ENCODE measurements around the gene L3MBTL2. TPM values are rescaled to one million over a fixed set of nuclear protein-coding genes. Genes with fewer than 3 reads are reported as not detected.

The L3MBTL2 gene
- total RNA-seq, 2 experiments from 2014 or later: 23.3 to 33.4 TPM

DNA sequence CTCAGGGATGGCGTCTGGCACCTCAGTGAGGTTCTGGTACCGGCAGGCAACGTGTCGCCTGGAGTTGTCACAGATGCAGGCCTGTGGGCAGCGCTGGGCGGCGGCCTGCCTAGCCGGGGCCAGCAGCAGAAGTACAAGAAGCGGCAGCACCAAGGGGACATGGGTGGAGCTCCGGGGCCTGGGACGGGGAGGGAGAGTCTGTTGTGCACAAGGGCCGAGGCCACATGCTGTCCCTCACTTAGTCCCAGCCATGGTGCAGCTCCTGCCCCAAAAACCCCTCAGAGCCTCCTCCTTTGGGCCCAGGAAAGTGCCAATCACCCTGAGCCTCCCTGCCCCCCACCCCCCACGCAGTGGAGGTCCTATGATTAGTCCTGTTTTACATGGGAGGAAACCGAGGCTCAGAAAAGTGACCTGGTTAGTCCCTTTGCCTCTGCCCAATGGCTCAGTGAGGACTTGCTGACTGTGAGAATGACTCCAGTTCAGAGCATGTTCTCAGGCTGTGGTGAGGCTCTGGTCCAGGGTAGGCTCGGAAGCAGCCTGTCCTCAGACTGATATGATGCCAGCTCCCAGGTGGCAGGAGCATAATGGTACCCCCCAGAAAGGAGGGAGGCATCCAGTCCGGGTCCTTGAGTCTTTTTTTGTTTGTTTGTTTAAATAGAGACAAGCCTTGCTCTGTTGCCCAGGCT is 34.5 kb downstream of the L3MBTL2 start:
- no peak for DNase-seq (ENCODE audit: low spot score)
- Histone ChIP-seq H3K4me3 (ENCODE audit: low read depth, low read length, poor library complexity, severe bottlenecking) (no peak overlapping the region), H3K9me2 (ENCODE audit: insufficient read depth, low read length) (no peaks in the 10 kb centered on the region), H2AFZ (ENCODE audit: low read length) (no peak overlapping the region), H3K4me2 (ENCODE audit: low read length) (no peak overlapping the region), H3K79me2 (ENCODE audit: insufficient read depth, low read depth, low read length) (no peaks in the 10 kb centered on the region), H3K27ac (ENCODE audit: low read depth, low read length, poor library complexity, severe bottlenecking) (no peak overlapping the region), H3K4me1 (ENCODE audit: insufficient read depth, low read length, poor library complexity, severe bottlenecking) (peaks cover 9% of the 10 kb centered on the region), H4K20me1 (ENCODE audit: insufficient read depth, low read length) (no peaks in the 10 kb centered on the region), H3K36me3 (ENCODE audit: insufficient read depth, low read length) (no peaks in the 10 kb centered on the region), H3K9me3 (ENCODE audit: low read length) (no peaks in the 10 kb centered on the region)
- no peak for TF ChIP-seq EZH2phosphoT487 (IDR thresholded peaks at IDR 0.05; ENCODE audit: borderline replicate concordance, low read depth, low read length)
- TF ChIP-seq, protein P1, sequence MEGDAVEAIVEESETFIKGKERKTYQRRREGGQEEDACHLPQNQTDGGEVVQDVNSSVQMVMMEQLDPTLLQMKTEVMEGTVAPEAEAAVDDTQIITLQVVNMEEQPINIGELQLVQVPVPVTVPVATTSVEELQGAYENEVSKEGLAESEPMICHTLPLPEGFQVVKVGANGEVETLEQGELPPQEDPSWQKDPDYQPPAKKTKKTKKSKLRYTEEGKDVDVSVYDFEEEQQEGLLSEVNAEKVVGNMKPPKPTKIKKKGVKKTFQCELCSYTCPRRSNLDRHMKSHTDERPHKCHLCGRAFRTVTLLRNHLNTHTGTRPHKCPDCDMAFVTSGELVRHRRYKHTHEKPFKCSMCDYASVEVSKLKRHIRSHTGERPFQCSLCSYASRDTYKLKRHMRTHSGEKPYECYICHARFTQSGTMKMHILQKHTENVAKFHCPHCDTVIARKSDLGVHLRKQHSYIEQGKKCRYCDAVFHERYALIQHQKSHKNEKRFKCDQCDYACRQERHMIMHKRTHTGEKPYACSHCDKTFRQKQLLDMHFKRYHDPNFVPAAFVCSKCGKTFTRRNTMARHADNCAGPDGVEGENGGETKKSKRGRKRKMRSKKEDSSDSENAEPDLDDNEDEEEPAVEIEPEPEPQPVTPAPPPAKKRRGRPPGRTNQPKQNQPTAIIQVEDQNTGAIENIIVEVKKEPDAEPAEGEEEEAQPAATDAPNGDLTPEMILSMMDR (conservative IDR thresholded peaks at IDR 0.05; ENCODE audit: low read length): no peak
- no TSS peak for BruUV-seq (replicated peaks)
- CTCF ChIA-PET (ENCODE audit: unreplicated experiment): no interaction called here
- POLR2A ChIA-PET: no interaction called here
- intact Hi-C loops (cut with micrococcal nuclease; ENCODE audit: unreplicated experiment): no loop called here

DNA sequence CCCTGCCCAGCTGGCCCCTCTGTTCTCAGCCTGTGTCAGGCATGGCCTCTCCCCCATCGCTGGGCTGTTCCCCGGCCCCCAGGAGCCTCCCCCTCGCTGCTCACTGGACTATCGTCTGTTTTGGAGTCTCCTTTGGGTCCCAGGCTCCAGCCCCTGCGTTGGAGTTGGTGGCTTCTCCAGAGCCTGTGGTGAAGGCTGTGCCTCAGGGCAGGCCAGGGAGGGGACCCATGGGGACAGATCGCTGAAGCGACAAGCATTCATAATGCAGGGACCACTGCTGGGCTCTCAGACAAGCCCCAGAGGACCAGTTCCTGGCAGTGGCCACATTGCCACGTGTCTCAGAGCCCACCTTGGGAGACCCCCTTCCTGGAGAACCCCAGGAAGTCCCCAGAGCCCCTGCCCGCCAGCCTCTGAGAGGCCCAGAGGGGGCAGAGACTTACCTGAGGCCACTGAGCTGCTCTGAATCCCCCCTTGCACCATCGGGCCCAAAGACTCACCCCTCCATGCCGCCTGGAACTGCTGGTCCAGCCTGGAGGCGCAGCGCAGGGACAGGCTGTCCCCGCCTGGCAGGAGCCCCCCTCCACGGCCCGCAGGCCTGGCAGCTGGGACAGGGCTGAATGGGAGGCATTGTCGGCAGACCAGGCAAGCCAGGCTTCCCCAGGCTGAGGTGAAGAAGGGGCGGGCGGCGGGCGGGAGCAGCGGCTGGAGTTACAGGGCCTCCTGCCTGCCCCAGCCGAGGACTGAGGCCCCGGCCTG is 35.4 kb downstream of the L3MBTL2 start, which contains the start of gene CHADL:
CHADL (minus strand) TSS at position 555 of the 756 bp plus-strand sequence; CDS start at position 505, 50 bp downstream.
- Histone ChIP-seq H3K4me3 (ENCODE audit: low read depth, low read length, poor library complexity, severe bottlenecking) (no peak within 1 kb of the TSS), H4K20me1 (ENCODE audit: insufficient read depth, low read length) (no peaks in the 10 kb centered on the region), H3K9me2 (ENCODE audit: insufficient read depth, low read length) (no peaks in the 10 kb centered on the region), H3K4me1 (ENCODE audit: insufficient read depth, low read length, poor library complexity, severe bottlenecking) (peaks cover 9% of the 10 kb centered on the region), H2AFZ (ENCODE audit: low read length) (no peak within 1 kb of the TSS), H3K79me2 (ENCODE audit: insufficient read depth, low read depth, low read length) (no peaks in the 10 kb centered on the region), H3K27ac (ENCODE audit: low read depth, low read length, poor library complexity, severe bottlenecking) (no peak within 1 kb of the TSS), H3K36me3 (ENCODE audit: insufficient read depth, low read length) (peaks cover 3% of the 10 kb centered on the region; the same call in 1 of the 2 replicates), H3K9me3 (ENCODE audit: low read length) (no peaks in the 10 kb centered on the region), H3K4me2 (ENCODE audit: low read length) (no peak within 1 kb of the TSS)
- BruUV-seq (replicated peaks): no TSS peak
- no peak for TF ChIP-seq EZH2phosphoT487 (IDR thresholded peaks at IDR 0.05; ENCODE audit: borderline replicate concordance, low read depth, low read length)
- TF ChIP-seq, protein P1 (conservative IDR thresholded peaks at IDR 0.05; ENCODE audit: low read length): no peak
- DNase-seq (ENCODE audit: low spot score): no peak
- POLR2A ChIA-PET: no interaction called here
- CTCF ChIA-PET (ENCODE audit: unreplicated experiment): no interaction called here
- intact Hi-C loops (cut with micrococcal nuclease; ENCODE audit: unreplicated experiment): no loop called here

All from OCI-LY7 (cell line).